ENCODE results near the gene PTPRJ.

DNA sequence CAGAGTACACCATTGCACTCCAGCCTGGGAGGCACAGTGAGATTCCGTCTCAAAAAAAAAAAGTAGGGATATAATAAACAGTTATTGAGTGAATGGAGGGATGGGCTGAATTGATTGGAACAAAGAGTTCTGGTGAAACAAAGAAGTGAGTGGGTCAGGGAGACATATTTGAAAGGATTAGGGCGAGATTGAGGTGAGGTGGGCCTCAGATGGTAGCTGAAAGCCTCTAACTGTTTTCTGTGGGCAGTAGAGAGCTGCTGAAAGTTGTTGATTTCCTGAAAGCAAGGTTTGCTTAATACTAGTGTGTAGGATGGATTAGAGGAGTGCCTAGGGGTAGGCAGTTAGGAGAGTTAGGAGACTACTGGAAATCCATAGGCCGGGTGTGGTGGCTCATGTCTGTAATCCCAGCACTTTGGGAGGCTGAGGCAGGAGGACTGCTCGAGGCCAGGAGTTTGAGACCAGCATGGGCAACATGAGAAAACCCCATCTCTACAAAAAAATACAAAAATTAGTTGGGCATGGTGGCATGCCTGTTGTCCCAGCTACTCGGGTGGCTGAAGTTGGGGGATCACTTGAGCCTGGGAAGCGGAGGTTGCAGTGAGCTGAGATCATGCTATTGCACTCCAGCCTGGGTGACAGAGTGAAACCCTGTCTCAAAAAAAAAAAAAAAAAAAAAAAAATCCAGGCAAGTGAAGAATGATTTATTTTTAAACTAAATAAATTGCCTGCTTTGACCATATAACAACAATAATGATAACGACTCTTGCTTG is 41.4 kb upstream of the PTPRJ start:
- no peak for TF ChIP-seq CTCF (IDR thresholded peaks at IDR 0.05)
- TF ChIP-seq POLR2A (IDR thresholded peaks at IDR 0.05) = no peak

Measured in right lobe of liver (tissue), 4 donors.